Endodermal cell (in vitro differentiated cells): ENCODE data around the gene C5orf58. TPM values are rescaled to one million over a fixed set of nuclear protein-coding genes. Genes with fewer than 3 reads are reported as not detected.

ENCODE experiments used
- DNase-seq: peaks from one replicate; pipeline ENCODE4 v3.0.0-alpha.2; 2017
- H3K27ac ChIP-seq: 2 replicates; pipeline ENCODE4 v1.5.1; 2013; ENCODE audit warnings: mild to moderate bottlenecking, low read depth, low read length, moderate library complexity
- H3K27me3 ChIP-seq: 2 replicates; pipeline ENCODE4 v1.6.1; 2013; ENCODE audit warnings: mild to moderate bottlenecking, low read length, moderate library complexity; ENCODE audit not compliant: insufficient read depth, control insufficient read depth, poor library complexity, severe bottlenecking
- H3K36me3 ChIP-seq: 2 replicates; pipeline ENCODE4 v1.7.0; 2013; ENCODE audit warnings: mild to moderate bottlenecking, low read length, moderate library complexity; ENCODE audit not compliant: control insufficient read depth, insufficient read depth
- H3K4me1 ChIP-seq: one replicate; pipeline ENCODE4 v1.7.0; 2013; ENCODE audit warnings: low read length; ENCODE audit not compliant: control insufficient read depth, insufficient read depth
- H3K4me3 ChIP-seq: 2 replicates; pipeline ENCODE4 v1.5.1; 2013; ENCODE audit warnings: mild to moderate bottlenecking, low read length, moderate library complexity
- H3K9ac ChIP-seq: 2 replicates; pipeline ENCODE4 v1.6.1; 2013; ENCODE audit warnings: mild to moderate bottlenecking, low read length, moderate library complexity; ENCODE audit not compliant: poor library complexity, severe bottlenecking; ENCODE audit errors: extremely low read depth
- H3K9me3 ChIP-seq: 2 replicates; pipeline ENCODE4 v1.6.1; 2013; ENCODE audit warnings: mild to moderate bottlenecking, low read length, moderate library complexity; ENCODE audit not compliant: control insufficient read depth
- H3K27ac Mint-ChIP-seq: 2 replicates; pipeline ENCODE4 v1.8.0; 2020; ENCODE audit warnings: mixed read lengths
- H3K27me3 Mint-ChIP-seq: 2 replicates; pipeline ENCODE4 v1.8.0; 2021; ENCODE audit warnings: mild to moderate bottlenecking, mixed read lengths; ENCODE audit not compliant: insufficient read depth
- H3K36me3 Mint-ChIP-seq: 2 replicates; pipeline ENCODE4 v1.8.0; 2020; ENCODE audit warnings: low read depth, mixed read lengths
- H3K4me1 Mint-ChIP-seq: 2 replicates; pipeline ENCODE4 v1.8.0; 2020; ENCODE audit warnings: mixed read lengths
- H3K4me3 Mint-ChIP-seq: 2 replicates; pipeline ENCODE4 v1.8.0; 2020; ENCODE audit warnings: mild to moderate bottlenecking, moderate library complexity, mixed read lengths
- H3K9me3 Mint-ChIP-seq: 2 replicates; pipeline ENCODE4 v1.8.0; 2020; ENCODE audit warnings: mild to moderate bottlenecking, mixed read lengths
- CTCF ChIP-seq: fragments of 200-600 bp; sonication (generic); conservative IDR thresholded peaks from 2 replicates; pipeline ENCODE4 v1.5.0; 2021; ENCODE audit warnings: antibody characterized with exemption, mild to moderate bottlenecking
- WGBS, 2 experiments: methylation state at CpG; one replicate each; pipeline versions ENCODE4 v1.1.5 to v1.1.7; 2013; ENCODE audit warnings: missing lambda C conversion rate in 2 of 2, mixed read lengths in 1 of 2; ENCODE audit not compliant: insufficient coverage in 1 of 2, insufficient read length in 1 of 2; 5-methylcytosine and 5-hydroxymethylcytosine counted together
- total RNA-seq, 2 donors: library from RNA; stranded (reverse); fragmentation: NEBNext Ultra II Directional in 1 of 2; extraction: Animal tissue kit (Norgen Biotek cat#: 25700) in 1 of 2; gene quantifications; 2 replicates in 1 of 2; 3 replicates in 1 of 2; pipeline ENCODE4 v1.2.1, GENCODE V29; 2021

The C5orf58 gene
- total RNA-seq, 2 donors from 2014 or later: 0.95 TPM; not detected in 1

- 91 to 97% methylated on average over 3 of the region's 3 CpGs for WGBS, 2 experiments
Observed at GRCh38 chr5:170186156-170186555, 46.6 kb upstream of the C5orf58 start.

GRCh38 chr5:170186856-170187255, 45.9 kb upstream of the C5orf58 start:
- Histone ChIP-seq H3K27me3 (no peaks in the 10 kb centered on the region), H3K9me3 (peaks cover 7% of the 10 kb centered on the region), H3K9ac (no peak overlapping the region), H3K4me3 (no peak overlapping the region), H3K4me1 (peaks cover 4% of the 10 kb centered on the region), H3K36me3 (no peaks in the 10 kb centered on the region), H3K27ac (no peak overlapping the region)
- Mint-ChIP-seq H3K9me3 (peaks cover 2% of the 10 kb centered on the region), H3K27ac (no peak overlapping the region), H3K36me3 (no peaks in the 10 kb centered on the region), H3K27me3 (no peaks in the 10 kb centered on the region), H3K4me1 (peaks cover 30% of the 10 kb centered on the region), H3K4me3 (no peak overlapping the region)
- TF ChIP-seq CTCF: no peak
- WGBS, 2 experiments: 93 to 96% methylated on average over 7 of the region's 7 CpGs
- no peak for DNase-seq

More at GRCh38 chr5:170186156-170186555, 46.6 kb upstream of the C5orf58 start:
- Histone ChIP-seq H3K36me3 (no peaks in the 10 kb centered on the region), H3K27ac (no peak overlapping the region), H3K4me1 (peaks cover 4% of the 10 kb centered on the region), H3K4me3 (no peak overlapping the region), H3K27me3 (no peaks in the 10 kb centered on the region), H3K9me3 (peaks cover 7% of the 10 kb centered on the region), H3K9ac (no peak overlapping the region)
- Mint-ChIP-seq H3K27me3 (no peaks in the 10 kb centered on the region), H3K4me3 (no peak overlapping the region), H3K4me1 (peaks cover 25% of the 10 kb centered on the region), H3K36me3 (no peaks in the 10 kb centered on the region), H3K9me3 (peaks cover 2% of the 10 kb centered on the region), H3K27ac (no peak overlapping the region)
- no peak for TF ChIP-seq CTCF
- no peak for DNase-seq

- Mint-ChIP-seq H3K4me3 (no peak overlapping the region), H3K27me3 (no peaks in the 10 kb centered on the region)
- 62 to 64% methylated on average over 4 to 6 of the region's 6 CpGs for WGBS, 2 experiments
Observed at GRCh38 chr5:170190436-170191134, 42.2 kb upstream of the C5orf58 start.

More at GRCh38 chr5:170190436-170191134, 42.2 kb upstream of the C5orf58 start:
- Histone ChIP-seq H3K9me3 (peaks cover 7% of the 10 kb centered on the region), H3K9ac (no peak overlapping the region), H3K27me3 (no peaks in the 10 kb centered on the region), H3K4me3 (no peak overlapping the region), H3K36me3 (no peaks in the 10 kb centered on the region), H3K27ac (no peak overlapping the region), H3K4me1 (peaks cover 4% of the 10 kb centered on the region)
- TF ChIP-seq CTCF: no peak
- H3K27ac Mint-ChIP-seq: no peak overlapping the region
- H3K36me3 Mint-ChIP-seq: no peaks in the 10 kb centered on the region
- DNase-seq: no peak
- peaks cover 2% of the 10 kb centered on the region for H3K9me3 Mint-ChIP-seq
- H3K4me1 Mint-ChIP-seq: peaks cover 28% of the 10 kb centered on the region
